Right forelimb (tissue), 1 donor: Measurements from ENCODE around the gene DNAJA3.
"Not testable (repeated sequence)": the region's sequence is repeated elsewhere in the genome, so short reads cannot be mapped to it uniquely, and the experiment has no call there.

ENCODE experiments used
- DNase-seq: peaks from one replicate; pipeline ENCODE4 v3.0.0-alpha.2; 2018

Gene DNAJA3

GRCh38 chr16:4387781-4388180, 37.9 kb upstream of the DNAJA3 start:
- DNase-seq, result no peak

- DNase-seq, result peak; percentile 45
Measured at GRCh38 chr16:4388271-4389021, 37.2 kb upstream of the DNAJA3 start.

- DNase-seq, result peak; percentile 49
Measured at GRCh38 chr16:4389051-4389955, 36.4 kb upstream of the DNAJA3 start.

GRCh38 chr16:4390266-4391260, 35.1 kb upstream of the DNAJA3 start:
- no peak for DNase-seq

GRCh38 chr16:4391631-4392381, 33.9 kb upstream of the DNAJA3 start:
- peak; percentile 52 for DNase-seq

GRCh38 chr16:4392382-4393239, 33.1 kb upstream of the DNAJA3 start:
- peak; percentile 90 for DNase-seq

- no peak for DNase-seq
Measured at GRCh38 chr16:4393240-4393600, 32.4 kb upstream of the DNAJA3 start.

GRCh38 chr16:4393850-4394249, 31.8 kb upstream of the DNAJA3 start:
- not testable (repeated sequence) for DNase-seq

GRCh38 chr16:4395055-4395726, 30.5 kb upstream of the DNAJA3 start:
- peak; percentile 32 for DNase-seq

GRCh38 chr16:4399001-4399730, 26.5 kb upstream of the DNAJA3 start:
- DNase-seq, result no peak

GRCh38 chr16:4401094-4401501, 24.6 kb upstream of the DNAJA3 start:
- no peak for DNase-seq

GRCh38 chr16:4401510-4401909, 24.2 kb upstream of the DNAJA3 start:
- no peak for DNase-seq

- DNase-seq, result peak; percentile 92
Measured at GRCh38 chr16:4402439-4403132, 23.1 kb upstream of the DNAJA3 start.

GRCh38 chr16:4403133-4403949, 22.3 kb upstream of the DNAJA3 start:
- DNase-seq, result no peak

GRCh38 chr16:4404247-4404966, 21.3 kb upstream of the DNAJA3 start:
- peak; percentile 47 for DNase-seq

- DNase-seq, result no peak
Measured at GRCh38 chr16:4404967-4405696, 20.5 kb upstream of the DNAJA3 start.
